ENCODE measurements around the gene C1D.

DNA sequence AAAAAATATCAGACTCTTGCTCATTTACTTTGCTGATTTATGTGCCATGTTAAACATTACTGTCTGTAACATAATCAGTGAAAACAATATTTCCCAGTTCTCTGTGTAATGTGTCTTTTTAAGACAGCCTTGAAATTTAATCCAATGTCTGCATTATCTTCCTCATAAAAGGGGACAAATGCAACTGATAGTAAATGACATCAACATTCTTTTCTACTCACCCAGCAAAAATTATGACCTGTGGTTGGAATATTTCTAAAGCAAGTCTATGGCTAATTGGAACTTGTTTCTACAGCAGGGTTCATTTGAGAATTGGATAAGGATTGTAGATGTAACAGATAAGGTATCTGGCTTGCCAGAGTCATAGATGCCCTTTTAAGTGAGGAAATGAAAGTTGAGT lies 34.8 kb downstream of the C1D start:
- TF ChIP-seq, protein P1, sequence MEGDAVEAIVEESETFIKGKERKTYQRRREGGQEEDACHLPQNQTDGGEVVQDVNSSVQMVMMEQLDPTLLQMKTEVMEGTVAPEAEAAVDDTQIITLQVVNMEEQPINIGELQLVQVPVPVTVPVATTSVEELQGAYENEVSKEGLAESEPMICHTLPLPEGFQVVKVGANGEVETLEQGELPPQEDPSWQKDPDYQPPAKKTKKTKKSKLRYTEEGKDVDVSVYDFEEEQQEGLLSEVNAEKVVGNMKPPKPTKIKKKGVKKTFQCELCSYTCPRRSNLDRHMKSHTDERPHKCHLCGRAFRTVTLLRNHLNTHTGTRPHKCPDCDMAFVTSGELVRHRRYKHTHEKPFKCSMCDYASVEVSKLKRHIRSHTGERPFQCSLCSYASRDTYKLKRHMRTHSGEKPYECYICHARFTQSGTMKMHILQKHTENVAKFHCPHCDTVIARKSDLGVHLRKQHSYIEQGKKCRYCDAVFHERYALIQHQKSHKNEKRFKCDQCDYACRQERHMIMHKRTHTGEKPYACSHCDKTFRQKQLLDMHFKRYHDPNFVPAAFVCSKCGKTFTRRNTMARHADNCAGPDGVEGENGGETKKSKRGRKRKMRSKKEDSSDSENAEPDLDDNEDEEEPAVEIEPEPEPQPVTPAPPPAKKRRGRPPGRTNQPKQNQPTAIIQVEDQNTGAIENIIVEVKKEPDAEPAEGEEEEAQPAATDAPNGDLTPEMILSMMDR (IDR thresholded peaks at IDR 0.05): no peak
- no peak for TF ChIP-seq EZH2 (IDR thresholded peaks at IDR 0.05; ENCODE audit: borderline replicate concordance, insufficient read depth, low read depth, low read length, poor library complexity, severe bottlenecking)
